Endodermal cell (in vitro differentiated cells): ENCODE results near the gene NDUFB7. TPM values are rescaled to one million over a fixed set of nuclear protein-coding genes. Genes with fewer than 3 reads are reported as not detected.

Source experiments
- DNase-seq: peaks from one replicate; pipeline ENCODE4 v3.0.0-alpha.2; 2017
- H3K27ac ChIP-seq: 2 replicates; pipeline ENCODE4 v1.5.1; 2013; ENCODE audit warnings: mild to moderate bottlenecking, low read depth, low read length, moderate library complexity
- H3K27me3 ChIP-seq: 2 replicates; pipeline ENCODE4 v1.6.1; 2013; ENCODE audit warnings: mild to moderate bottlenecking, low read length, moderate library complexity; ENCODE audit not compliant: insufficient read depth, control insufficient read depth, poor library complexity, severe bottlenecking
- H3K36me3 ChIP-seq: 2 replicates; pipeline ENCODE4 v1.7.0; 2013; ENCODE audit warnings: mild to moderate bottlenecking, low read length, moderate library complexity; ENCODE audit not compliant: control insufficient read depth, insufficient read depth
- H3K4me1 ChIP-seq: one replicate; pipeline ENCODE4 v1.7.0; 2013; ENCODE audit warnings: low read length; ENCODE audit not compliant: control insufficient read depth, insufficient read depth
- H3K4me3 ChIP-seq: 2 replicates; pipeline ENCODE4 v1.5.1; 2013; ENCODE audit warnings: mild to moderate bottlenecking, low read length, moderate library complexity
- H3K9ac ChIP-seq: 2 replicates; pipeline ENCODE4 v1.6.1; 2013; ENCODE audit warnings: mild to moderate bottlenecking, low read length, moderate library complexity; ENCODE audit not compliant: poor library complexity, severe bottlenecking; ENCODE audit errors: extremely low read depth
- H3K9me3 ChIP-seq: 2 replicates; pipeline ENCODE4 v1.6.1; 2013; ENCODE audit warnings: mild to moderate bottlenecking, low read length, moderate library complexity; ENCODE audit not compliant: control insufficient read depth
- H3K27ac Mint-ChIP-seq: 2 replicates; pipeline ENCODE4 v1.8.0; 2020; ENCODE audit warnings: mixed read lengths
- H3K27me3 Mint-ChIP-seq: 2 replicates; pipeline ENCODE4 v1.8.0; 2021; ENCODE audit warnings: mild to moderate bottlenecking, mixed read lengths; ENCODE audit not compliant: insufficient read depth
- H3K36me3 Mint-ChIP-seq: 2 replicates; pipeline ENCODE4 v1.8.0; 2020; ENCODE audit warnings: low read depth, mixed read lengths
- H3K4me1 Mint-ChIP-seq: 2 replicates; pipeline ENCODE4 v1.8.0; 2020; ENCODE audit warnings: mixed read lengths
- H3K4me3 Mint-ChIP-seq: 2 replicates; pipeline ENCODE4 v1.8.0; 2020; ENCODE audit warnings: mild to moderate bottlenecking, moderate library complexity, mixed read lengths
- H3K9me3 Mint-ChIP-seq: 2 replicates; pipeline ENCODE4 v1.8.0; 2020; ENCODE audit warnings: mild to moderate bottlenecking, mixed read lengths
- WGBS, 2 experiments: methylation state at CpG; one replicate each; pipeline versions ENCODE4 v1.1.5 to v1.1.7; 2013; ENCODE audit warnings: missing lambda C conversion rate in 2 of 2, mixed read lengths in 1 of 2; ENCODE audit not compliant: insufficient coverage in 1 of 2, insufficient read length in 1 of 2; 5-methylcytosine and 5-hydroxymethylcytosine counted together
- microRNA-seq: library from miRNA; unstranded; fragments of <30 nt; microRNA quantifications from one replicate; pipeline ENCODE4 v1.2.0, GENCODE V29; 2020; ENCODE audit warnings: borderline microRNAs expressed
- total RNA-seq, 2 donors: library from RNA; stranded (reverse); fragmentation: NEBNext Ultra II Directional in 1 of 2; extraction: Animal tissue kit (Norgen Biotek cat#: 25700) in 1 of 2; gene quantifications; 2 replicates in 1 of 2; 3 replicates in 1 of 2; pipeline ENCODE4 v1.2.1, GENCODE V29; 2021
- TF ChIP-seq, protein P1 (sequence below): fragments of 200-600 bp; sonication (generic); conservative IDR thresholded peaks from 2 replicates; pipeline ENCODE4 v1.5.0; 2021; ENCODE audit warnings: antibody characterized with exemption, mild to moderate bottlenecking

The NDUFB7 gene
- total RNA-seq, 2 donors from 2014 or later = 127 to 141 TPM

DNA sequence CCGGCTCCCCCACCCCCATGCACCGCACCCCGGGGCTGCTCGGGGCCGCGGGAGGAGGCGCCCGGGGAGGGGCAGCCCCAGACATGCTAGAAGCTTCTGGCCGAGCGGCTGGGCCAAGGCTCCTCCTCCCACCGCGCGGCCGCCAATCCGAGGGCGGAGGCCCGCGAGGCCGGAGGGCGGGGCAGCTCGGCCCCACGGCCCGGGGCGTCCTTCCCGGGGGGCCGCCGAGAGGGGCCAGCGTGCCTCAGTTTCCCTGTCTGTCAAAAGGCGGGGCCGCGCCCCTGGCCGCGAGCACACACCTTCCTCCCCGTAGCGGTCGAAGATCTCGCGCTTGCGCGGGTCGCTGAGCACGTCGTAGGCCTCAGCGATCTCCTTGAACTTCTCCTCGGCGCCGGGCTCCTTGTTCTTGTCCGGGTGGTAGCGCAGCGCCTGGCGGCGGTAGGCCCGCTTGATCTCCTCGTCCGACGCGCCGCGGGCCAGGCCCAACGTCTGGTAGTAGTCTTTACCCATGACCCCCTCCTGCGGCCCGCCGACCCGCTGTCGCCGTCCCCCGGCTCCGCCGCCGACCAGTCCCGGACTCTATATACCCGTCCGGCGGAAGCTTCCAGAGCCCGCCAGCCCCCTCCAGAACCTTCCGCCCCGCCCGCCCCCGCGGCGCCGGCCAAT, 53.9 kb downstream of the NDUFB7 start, which contains the start of gene DNAJB1:
Gene DNAJB1, minus strand, starts transcription at position 558 of the 666 bp plus-strand sequence. Its CDS starts 48 bp downstream, at position 510.
- Histone ChIP-seq H3K36me3 (peaks cover 38% of the 10 kb centered on the region), H3K9ac (peak within 1 kb of the TSS; percentile 94), H3K4me3 (peak within 1 kb of the TSS; percentile 97), H3K27ac (peak within 1 kb of the TSS; percentile 82), H3K9me3 (no peaks in the 10 kb centered on the region), H3K4me1 (peaks cover 8% of the 10 kb centered on the region), H3K27me3 (no peaks in the 10 kb centered on the region)
- Mint-ChIP-seq H3K9me3 (no peaks in the 10 kb centered on the region), H3K36me3 (peaks cover 25% of the 10 kb centered on the region), H3K4me3 (peak within 1 kb of the TSS; percentile 88), H3K4me1 (peaks cover 32% of the 10 kb centered on the region), H3K27ac (peak within 1 kb of the TSS; percentile 98), H3K27me3 (no peaks in the 10 kb centered on the region)
- TF ChIP-seq, protein P1, sequence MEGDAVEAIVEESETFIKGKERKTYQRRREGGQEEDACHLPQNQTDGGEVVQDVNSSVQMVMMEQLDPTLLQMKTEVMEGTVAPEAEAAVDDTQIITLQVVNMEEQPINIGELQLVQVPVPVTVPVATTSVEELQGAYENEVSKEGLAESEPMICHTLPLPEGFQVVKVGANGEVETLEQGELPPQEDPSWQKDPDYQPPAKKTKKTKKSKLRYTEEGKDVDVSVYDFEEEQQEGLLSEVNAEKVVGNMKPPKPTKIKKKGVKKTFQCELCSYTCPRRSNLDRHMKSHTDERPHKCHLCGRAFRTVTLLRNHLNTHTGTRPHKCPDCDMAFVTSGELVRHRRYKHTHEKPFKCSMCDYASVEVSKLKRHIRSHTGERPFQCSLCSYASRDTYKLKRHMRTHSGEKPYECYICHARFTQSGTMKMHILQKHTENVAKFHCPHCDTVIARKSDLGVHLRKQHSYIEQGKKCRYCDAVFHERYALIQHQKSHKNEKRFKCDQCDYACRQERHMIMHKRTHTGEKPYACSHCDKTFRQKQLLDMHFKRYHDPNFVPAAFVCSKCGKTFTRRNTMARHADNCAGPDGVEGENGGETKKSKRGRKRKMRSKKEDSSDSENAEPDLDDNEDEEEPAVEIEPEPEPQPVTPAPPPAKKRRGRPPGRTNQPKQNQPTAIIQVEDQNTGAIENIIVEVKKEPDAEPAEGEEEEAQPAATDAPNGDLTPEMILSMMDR = no peak
- peak; percentile 83 for DNase-seq
- 0 to 2% methylated on average over 20 to 82 of the region's 82 CpGs for WGBS, 2 experiments

DNA sequence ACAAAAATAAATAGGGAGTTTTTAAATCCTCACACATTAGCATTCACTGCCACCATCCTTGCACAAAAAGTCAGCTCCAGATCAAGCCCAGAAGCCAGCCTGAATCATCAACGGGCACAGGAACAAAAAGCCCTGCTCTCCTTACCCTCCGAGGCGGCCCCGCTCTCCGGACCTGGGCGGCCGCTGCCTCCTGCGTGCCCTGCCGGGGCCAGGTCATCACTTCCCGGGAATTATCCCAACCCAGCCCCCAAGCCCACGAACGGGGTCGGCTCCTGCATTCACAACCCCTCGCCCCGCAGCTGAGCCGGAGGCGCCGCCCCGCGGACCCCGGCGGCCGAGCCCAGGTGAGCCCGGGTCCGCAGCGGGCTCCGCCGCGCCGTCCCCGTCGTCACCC, 54.4 kb downstream of the NDUFB7 start:
- Histone ChIP-seq H3K36me3 (peaks cover 39% of the 10 kb centered on the region), H3K4me1 (peaks cover 8% of the 10 kb centered on the region), H3K9me3 (no peaks in the 10 kb centered on the region), H3K9ac (peak overlapping the region; percentile 94), H3K27me3 (no peaks in the 10 kb centered on the region), H3K27ac (no peak overlapping the region), H3K4me3 (peak overlapping the region; percentile 97)
- Mint-ChIP-seq H3K27me3 (no peaks in the 10 kb centered on the region), H3K4me1 (peaks cover 29% of the 10 kb centered on the region), H3K4me3 (peak overlapping the region; percentile 88), H3K36me3 (peaks cover 25% of the 10 kb centered on the region), H3K27ac (peak overlapping the region; percentile 89), H3K9me3 (no peaks in the 10 kb centered on the region)
- 0% methylated on average over 32 of the region's 32 CpGs; no CpG with 5 or more reads in 1 of the 2 experiments for WGBS, 2 experiments
- TF ChIP-seq, protein P1 = no peak
- DNase-seq = no peak

DNA sequence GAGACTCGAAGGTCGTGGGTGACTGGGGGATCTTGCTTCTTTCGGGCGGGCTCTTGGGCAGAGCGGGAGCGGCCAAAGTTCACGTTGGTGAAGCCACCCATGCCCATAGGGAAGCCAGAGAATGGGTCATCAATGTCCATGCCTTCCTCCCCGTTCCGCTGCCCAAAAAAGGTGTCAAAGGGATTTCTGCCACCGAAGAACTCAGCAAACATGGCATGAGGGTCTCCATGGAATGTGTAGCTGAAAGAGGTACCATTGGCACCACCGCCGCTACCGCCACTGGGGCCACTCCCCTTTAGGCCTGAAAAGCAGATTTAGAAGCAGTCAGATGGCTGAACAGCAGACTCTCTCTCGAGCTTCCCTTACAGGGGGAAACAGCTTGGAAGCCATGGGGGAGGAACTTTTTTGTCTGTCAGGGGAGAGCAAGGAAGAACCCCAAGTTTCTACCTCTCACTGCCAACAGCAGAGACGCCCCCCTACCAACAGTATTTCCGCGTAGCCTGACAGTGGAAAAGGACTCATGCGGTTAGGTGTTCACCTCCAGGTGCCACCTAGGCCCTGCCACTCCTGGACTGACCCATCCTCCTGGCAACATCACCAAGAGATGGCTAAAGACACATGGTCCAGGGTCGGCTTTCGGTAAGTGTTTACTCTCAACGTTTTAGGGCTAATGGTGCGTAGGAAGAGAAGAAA, 55.0 kb downstream of the NDUFB7 start:
- DNase-seq = no peak
- H3K36me3 Mint-ChIP-seq = peaks cover 25% of the 10 kb centered on the region
- WGBS, 2 experiments = 60 to 68% methylated on average over 17 to 18 of the region's 22 CpGs
- H3K27me3 Mint-ChIP-seq = no peaks in the 10 kb centered on the region
- H3K27ac Mint-ChIP-seq = peak overlapping the region; percentile 89
- peak overlapping the region; percentile 88 for H3K4me3 Mint-ChIP-seq
- Histone ChIP-seq H3K36me3 (peaks cover 39% of the 10 kb centered on the region), H3K27me3 (no peaks in the 10 kb centered on the region), H3K4me1 (peaks cover 8% of the 10 kb centered on the region), H3K9me3 (no peaks in the 10 kb centered on the region), H3K27ac (no peak overlapping the region), H3K4me3 (peak overlapping the region; percentile 97), H3K9ac (peak overlapping the region; percentile 94)
- TF ChIP-seq, protein P1 = no peak
- peaks cover 28% of the 10 kb centered on the region for H3K4me1 Mint-ChIP-seq
- no peaks in the 10 kb centered on the region for H3K9me3 Mint-ChIP-seq

Small RNAs within 50 kb of the gene (microRNA-seq; reads per million reads assigned to microRNA genes)
- not detected for gene MIR639

Other genes with a start within 250 kb of the NDUFB7 start
- gene ADGRE5, start 190.6 kb downstream of the NDUFB7 start, total RNA-seq = 1 to 10 TPM in 1 of 2 donors, under 1 TPM in 1; 0.60 to 1.2 TPM
- gene DDX39A, start 152.7 kb downstream of the NDUFB7 start, total RNA-seq = 10 to 100 TPM; 82.5 to 86.1 TPM
- 100 to 1,000 TPM; 103 to 141 TPM for gene PKN1, start 138.8 kb downstream of the NDUFB7 start, total RNA-seq
- 1 to 10 TPM in 1 of 2 donors, under 1 TPM in 1; 0.81 to 1.0 TPM for gene PTGER1, start 96.7 kb downstream of the NDUFB7 start, total RNA-seq
- 10 to 100 TPM; 68.6 to 72.6 TPM for gene GIPC1, start 75.9 kb downstream of the NDUFB7 start, total RNA-seq
- 10 to 100 TPM; 66.1 to 70.0 TPM for gene DNAJB1, start 53.7 kb downstream of the NDUFB7 start, total RNA-seq
- 100 to 1,000 TPM; 127 to 140 TPM for gene TECR, start 42.5 kb downstream of the NDUFB7 start, total RNA-seq
- not detected for gene CLEC17A, start 11.0 kb upstream of the NDUFB7 start, total RNA-seq
- gene ADGRE3, start 102.8 kb upstream of the NDUFB7 start, total RNA-seq = not detected
- 10 to 100 TPM; 16.2 to 19.8 TPM for gene ZNF333, start 118.0 kb upstream of the NDUFB7 start, total RNA-seq
- under 1 TPM; 0.07 TPM for gene ADGRE2, start 206.5 kb upstream of the NDUFB7 start, total RNA-seq